HepG2 (cell line): Measurements from ENCODE around the gene SDR39U1. TPM values are rescaled to one million over a fixed set of nuclear protein-coding genes. Genes with fewer than 3 reads are reported as not detected.
A peak's percentile ranks its signal among the peaks of the same experiment; 100 is the strongest.

ENCODE experiments used
- ARID2 ChIP-seq: sonication (generic); formaldehyde crosslinking; IDR thresholded peaks from 2 replicates; pipeline ENCODE4 v1.8.1; 2022; ENCODE audit warnings: mild to moderate bottlenecking, missing genetic modification reagents, borderline replicate concordance
- ARID3A ChIP-seq: IDR thresholded peaks from 2 replicates; pipeline ENCODE4 v1.6.1; 2012; ENCODE audit warnings: low read depth, low read length, improper control_type of control experiment
- ATAD3A ChIP-seq: sonication (generic); formaldehyde crosslinking; IDR thresholded peaks from 2 replicates; pipeline ENCODE4 v1.4.0; 2020; ENCODE audit warnings: missing genetic modification reagents
- CHD2 ChIP-seq: IDR thresholded peaks from 2 replicates; pipeline ENCODE4 v1.6.1; 2011; ENCODE audit warnings: low read depth, low read length, improper control_type of control experiment
- EEA1 ChIP-seq: sonication (generic); formaldehyde crosslinking; IDR thresholded peaks from 2 replicates; pipeline ENCODE4 v1.5.1; 2020; ENCODE audit warnings: mild to moderate bottlenecking, missing genetic modification reagents, borderline replicate concordance
- HDAC6 ChIP-seq: fragments of 200-600 bp; sonication (generic); IDR thresholded peaks from 2 replicates; pipeline ENCODE4 v1.7.0; 2017; ENCODE audit warnings: mild to moderate bottlenecking, antibody characterized with exemption, low read length, low read depth
- KAT8 ChIP-seq: IDR thresholded peaks from 2 replicates; pipeline ENCODE4 v1.6.1; 2016; ENCODE audit warnings: missing genetic modification reagents, missing compliant biosample characterization
- KDM2A ChIP-seq: sonication (generic); formaldehyde crosslinking; IDR thresholded peaks from 2 replicates; pipeline ENCODE4 v1.4.0; 2020; ENCODE audit warnings: low read depth, missing genetic modification reagents, borderline replicate concordance
- KLF15 ChIP-seq: sonication (generic); formaldehyde crosslinking; IDR thresholded peaks from 2 replicates; pipeline ENCODE4 v1.8.1; 2023; ENCODE audit warnings: borderline replicate concordance, mild to moderate bottlenecking, inconsistent platforms, missing genetic modification reagents, mixed read lengths
- NPAS2 ChIP-seq: sonication (generic); formaldehyde crosslinking; IDR thresholded peaks from 2 replicates; pipeline ENCODE4 v1.8.0; 2022; ENCODE audit warnings: mild to moderate bottlenecking, missing genetic modification reagents, borderline replicate concordance
- RARG ChIP-seq: sonication (generic); formaldehyde crosslinking; IDR thresholded peaks from 2 replicates; pipeline ENCODE4 v1.4.0; 2020; ENCODE audit warnings: low read depth, mild to moderate bottlenecking, missing genetic modification reagents
- RFXANK ChIP-seq: IDR thresholded peaks from 2 replicates; pipeline ENCODE4 v1.6.1; 2016
- SETDB1 ChIP-seq: sonication (generic); formaldehyde crosslinking; IDR thresholded peaks from 2 replicates; pipeline ENCODE4 v1.5.1; 2020; ENCODE audit warnings: missing genetic modification reagents, mild to moderate bottlenecking, borderline replicate concordance
- SIN3B ChIP-seq: fragments of 150-350 bp; IDR thresholded peaks from 2 replicates; pipeline ENCODE4 v1.6.1; 2014; ENCODE audit warnings: low read length
- THRA ChIP-seq: sonication (generic); formaldehyde crosslinking; IDR thresholded peaks from 2 replicates; pipeline ENCODE4 v1.4.0; 2020; ENCODE audit warnings: missing genetic modification reagents, borderline replicate concordance
- ZBED4 ChIP-seq: sonication (generic); formaldehyde crosslinking; IDR thresholded peaks from 2 replicates; pipeline ENCODE4 v1.4.0; 2020; ENCODE audit warnings: missing genetic modification reagents, borderline replicate concordance
- ZNF136 ChIP-seq: sonication (generic); formaldehyde crosslinking; IDR thresholded peaks from 2 replicates; pipeline ENCODE4 v1.8.1; 2022; ENCODE audit warnings: low read depth, mild to moderate bottlenecking, moderate library complexity, missing genetic modification reagents
- ZNF138 ChIP-seq: sonication (generic); formaldehyde crosslinking; IDR thresholded peaks from 2 replicates; pipeline ENCODE4 v1.5.0; 2020; ENCODE audit warnings: mild to moderate bottlenecking, low read depth, missing genetic modification reagents
- ZNF20 ChIP-seq: sonication (generic); formaldehyde crosslinking; IDR thresholded peaks from 2 replicates; pipeline ENCODE4 v1.4.0; 2020; ENCODE audit warnings: mild to moderate bottlenecking, moderate library complexity, missing genetic modification reagents
- ZNF331 ChIP-seq: sonication (generic); formaldehyde crosslinking; IDR thresholded peaks from 2 replicates; pipeline ENCODE4 v1.4.0; 2020; ENCODE audit warnings: missing genetic modification reagents
- ZNF431 ChIP-seq: sonication (generic); formaldehyde crosslinking; IDR thresholded peaks from 2 replicates; pipeline ENCODE4 v1.9.0; 2022; ENCODE audit warnings: missing genetic modification reagents, low read depth, mild to moderate bottlenecking, borderline replicate concordance
- ZSCAN5A ChIP-seq: sonication (generic); formaldehyde crosslinking; IDR thresholded peaks from 2 replicates; pipeline ENCODE4 v1.8.0; 2022; ENCODE audit warnings: mild to moderate bottlenecking, missing genetic modification reagents, borderline replicate concordance
- polyA plus RNA-seq, 8 experiments: library from polyadenylated mRNA; depleted of rRNA in 3 of 8; stranded (reverse) in 7 of 8; unstranded in 1 of 8; fragments of >200 nt; fragmentation: Illumina TruSeq in 4 of 8; extraction: Trizol in 4 of 8; gene quantifications; 2 replicates each; pipeline versions ENCODE4 v1.2.1 to v1.2.3, GENCODE V29; 2011 to 2016; ENCODE audit warnings: low read depth in 4 of 8, missing spikeins in 1 of 8, mixed read lengths in 1 of 8; ENCODE audit not compliant: insufficient read depth in 1 of 8
- total RNA-seq, 5 experiments: library from RNA; depleted of rRNA; stranded (reverse); fragments of >200 nt; fragmentation: Illumina TruSeq; extraction: Trizol; gene quantifications; 2 replicates each; pipeline ENCODE4 v1.2.3, GENCODE V29; 2016; ENCODE audit warnings: low read depth in 1 of 5

SDR39U1 gene
- total and polyA plus RNA-seq, 2 of the 13 experiments (the other 11 are each of a cell fraction or from before 2014, with no cell fraction given): 34.4 to 129 TPM

- TF ChIP-seq ARID3A (peak; percentile 54; the same call in 1 of the 2 replicates), SIN3B (peak; percentile 74), ZNF331 (CRISPR knock-in tag) (no peak), ZSCAN5A (CRISPR knock-in tag) (no peak), CHD2 (no peak), RFXANK (CRISPR knock-in tag) (peak; percentile 59; the same call in 1 of the 2 replicates), HDAC6 (no peak), KLF15 (CRISPR knock-in tag) (no peak), RARG (CRISPR knock-in tag) (no peak), EEA1 (CRISPR knock-in tag) (no peak), SETDB1 (CRISPR knock-in tag) (no peak), KAT8 (peak; percentile 21; the same call in 1 of the 2 replicates), THRA (peak; percentile 69), ZNF431 (CRISPR knock-in tag) (no peak), ZNF136 (CRISPR knock-in tag) (0 out of 2 replicates have a peak, but pooled peaks have one; percentile 51), NPAS2 (CRISPR knock-in tag) (no peak), ZNF138 (CRISPR knock-in tag) (no peak), ZBED4 (CRISPR knock-in tag) (no peak), KDM2A (CRISPR knock-in tag) (no peak), ZNF20 (CRISPR knock-in tag) (no peak), ATAD3A (CRISPR knock-in tag) (no peak), ARID2 (CRISPR knock-in tag) (no peak)
These were observed 6.1 kb downstream of the SDR39U1 start (continued) for GRCh38 chr14:24436355-24437019.
